Activated T-helper 1 cell treated with anti-CD3 and anti-CD28 coated beads, Interleukin-12 subunit alpha, Interleukin-12 subunit beta, Interleukin-2, Interleukin-4 antibody, amounts not matched to agents 30 ng/mL and 10 ng/mL and 1 ng/mL, durations not matched to agents 14 hours and 24 hours and 36 hours (primary cell): ENCODE results near the gene LY6G6D. TPM values are rescaled to one million over a fixed set of nuclear protein-coding genes. Genes with fewer than 3 reads are reported as not detected.
A peak's percentile ranks its signal among the peaks of the same experiment; 100 is the strongest.

Source experiments
- DNase-seq: peaks from one replicate; pipeline ENCODE4 v3.0.0; 2021; ENCODE audit warnings: low spot score
- H3K27ac Mint-ChIP-seq: one replicate; pipeline ENCODE4 v1.8.0; 2021; ENCODE audit warnings: mild to moderate bottlenecking, mixed read lengths
- H3K27me3 Mint-ChIP-seq: one replicate; pipeline ENCODE4 v1.8.0; 2022; ENCODE audit warnings: mild to moderate bottlenecking, moderate library complexity, mixed read lengths; ENCODE audit not compliant: insufficient read depth
- H3K36me3 Mint-ChIP-seq: one replicate; pipeline ENCODE4 v1.8.0; 2021; ENCODE audit warnings: low read depth, mixed read lengths
- H3K4me1 Mint-ChIP-seq: one replicate; pipeline ENCODE4 v1.8.0; 2021; ENCODE audit warnings: low read depth, mixed read lengths
- H3K4me3 Mint-ChIP-seq: one replicate; pipeline ENCODE4 v1.8.0; 2021; ENCODE audit warnings: mild to moderate bottlenecking, moderate library complexity, mixed read lengths
- H3K9me3 Mint-ChIP-seq: one replicate; pipeline ENCODE4 v1.8.0; 2021; ENCODE audit warnings: mixed read lengths
- intact Hi-C: fragments of 100-400 bp; cut with micrococcal nuclease; formaldehyde crosslinking; loops from one replicate; pipeline ENCODE4 v1.15.1; 2024
- total RNA-seq: library from RNA; stranded (reverse); gene quantifications from 2 replicates; pipeline ENCODE4 v1.2.3, GENCODE V29; 2022

Gene LY6G6D
- total RNA-seq, 1 donor from 2014 or later = not detected

DNA sequence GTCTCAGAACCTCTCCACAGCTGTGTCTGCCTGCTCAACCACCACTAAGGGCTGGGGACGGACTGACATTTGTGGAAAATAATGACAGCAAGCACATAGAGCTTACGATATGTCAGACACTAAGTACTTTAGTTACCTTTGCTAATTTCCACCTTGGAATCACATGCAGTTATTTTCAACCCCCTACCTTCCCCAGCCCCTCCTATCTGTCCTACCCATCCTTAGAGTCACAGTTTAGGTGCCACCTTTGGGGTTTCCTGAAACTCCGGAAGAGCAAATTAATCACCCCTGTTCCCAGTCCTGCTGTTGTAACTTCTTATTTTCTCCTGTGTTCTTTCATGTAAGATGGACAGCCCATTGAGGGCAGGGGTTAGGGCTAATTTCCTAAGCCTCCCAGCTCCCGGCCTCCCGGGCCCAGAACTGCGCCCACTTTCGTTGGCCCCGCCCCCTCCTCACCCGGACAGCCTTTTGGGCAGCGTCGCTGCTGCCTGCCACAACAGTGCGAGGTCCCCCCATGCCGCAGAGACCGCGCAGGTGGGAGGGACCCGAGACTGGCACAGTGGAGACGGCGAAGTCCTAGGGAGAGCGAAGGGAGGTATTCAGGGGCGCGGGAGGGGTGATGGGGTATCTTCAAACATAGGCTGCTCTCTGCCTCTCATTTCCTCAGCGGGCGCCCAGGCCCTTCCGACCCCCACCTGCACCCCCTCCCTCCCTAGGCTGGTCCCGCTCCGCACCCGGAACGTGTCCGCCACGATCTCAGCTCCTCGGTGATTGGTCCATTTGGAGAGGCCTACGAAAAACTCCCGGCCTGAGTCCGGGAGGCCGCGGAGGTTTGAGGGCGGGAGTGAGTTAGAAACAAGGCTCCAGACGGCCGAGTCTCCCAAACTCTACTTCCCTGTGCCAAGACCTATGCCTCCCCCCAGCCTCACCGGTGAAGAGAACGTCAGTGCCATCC is 12.8 kb downstream of the LY6G6D start:
- intact Hi-C loops = loop anchor here (2.0 kb wide), 1 partner anchor 169 kb away; the partner anchor contains the start of gene EHMT2
- no peaks in the 10 kb centered on the region for H3K9me3 Mint-ChIP-seq
- peak overlapping the region; percentile 73 for H3K27ac Mint-ChIP-seq
- H3K4me1 Mint-ChIP-seq = peaks cover 40% of the 10 kb centered on the region
- DNase-seq = no peak
- peak overlapping the region; percentile 64 for H3K4me3 Mint-ChIP-seq
- H3K27me3 Mint-ChIP-seq = no peaks in the 10 kb centered on the region
- H3K36me3 Mint-ChIP-seq = peaks cover 14% of the 10 kb centered on the region

DNA sequence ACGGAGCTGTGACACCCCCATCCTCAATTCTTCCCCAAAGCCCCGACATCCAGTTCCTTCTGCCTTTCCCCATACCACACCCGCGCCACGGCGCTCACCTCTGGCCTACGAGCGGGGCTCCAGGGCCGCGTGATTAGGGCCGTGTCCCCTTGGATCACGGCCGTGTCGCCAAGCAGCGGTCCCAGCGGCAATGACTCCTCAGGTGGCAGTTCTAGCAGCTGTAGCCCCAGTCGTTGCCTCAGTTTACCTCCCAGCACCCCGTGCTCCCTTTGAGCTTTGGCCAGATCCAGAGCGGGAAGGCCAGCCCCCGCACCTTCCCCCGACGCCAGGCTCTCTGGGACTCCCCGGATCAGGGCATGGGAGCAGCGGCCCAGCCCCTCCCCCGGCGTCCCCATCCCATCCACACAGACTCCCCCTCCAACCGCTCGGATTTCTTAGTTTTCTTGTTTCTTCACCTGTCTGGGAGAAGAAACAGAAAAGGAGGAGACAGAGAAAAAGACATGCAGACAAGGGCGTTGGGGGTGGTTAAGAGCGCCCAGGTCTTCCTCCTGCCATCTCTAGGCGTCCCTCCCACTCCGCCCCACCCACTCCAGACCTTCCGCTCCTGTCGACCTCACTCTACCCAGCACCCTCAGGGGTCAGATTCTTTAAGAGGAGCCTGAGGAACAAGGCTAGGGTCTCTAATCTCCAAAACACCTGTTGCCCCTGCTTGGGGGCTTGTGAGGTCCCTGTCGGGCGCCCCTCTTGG is 13.8 kb downstream of the LY6G6D start, which contains the start of gene DDAH2:
TSS of gene DDAH2 (minus strand) at position 533 of the 748 bp plus-strand sequence. CDS start at position 395, 138 bp downstream.
- H3K9me3 Mint-ChIP-seq = no peaks in the 10 kb centered on the region
- peaks cover 23% of the 10 kb centered on the region for H3K36me3 Mint-ChIP-seq
- H3K27ac Mint-ChIP-seq = peak within 1 kb of the TSS; percentile 74
- H3K4me1 Mint-ChIP-seq = peaks cover 48% of the 10 kb centered on the region
- H3K27me3 Mint-ChIP-seq = no peaks in the 10 kb centered on the region
- H3K4me3 Mint-ChIP-seq = peak within 1 kb of the TSS; percentile 95
- DNase-seq = no peak
- intact Hi-C loops = loop anchor here (1.0 to 2.0 kb wide), 6 partner anchors 9 to 168 kb away; partner anchors contain the start of genes ABHD16A and EHMT2

DNA sequence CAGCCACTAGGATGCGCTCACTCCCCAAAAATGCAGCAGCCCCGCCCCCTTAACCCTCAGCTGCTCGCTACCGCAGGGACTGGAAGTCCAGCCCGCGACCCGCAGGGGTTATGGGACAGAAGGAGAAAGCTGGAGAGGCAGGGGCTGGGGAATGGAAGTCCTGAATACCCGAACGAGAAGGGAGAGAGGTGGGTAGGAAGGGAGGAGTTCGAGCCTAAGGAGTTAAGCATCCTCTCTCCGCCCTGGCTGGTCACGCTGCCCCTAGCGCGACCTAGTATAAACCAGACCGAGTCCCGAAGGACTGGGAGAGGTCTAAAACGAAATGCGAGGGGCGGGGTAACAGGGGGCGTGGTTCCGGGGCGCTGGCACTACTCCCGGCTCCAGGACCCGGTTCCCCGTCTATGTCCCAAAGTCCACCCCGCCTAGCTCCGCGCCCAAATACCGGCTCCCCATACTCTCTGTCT is 14.4 kb downstream of the LY6G6D start:
- Mint-ChIP-seq H3K36me3 (peaks cover 29% of the 10 kb centered on the region), H3K9me3 (no peaks in the 10 kb centered on the region), H3K4me3 (peak overlapping the region; percentile 95), H3K4me1 (peaks cover 54% of the 10 kb centered on the region), H3K27me3 (no peaks in the 10 kb centered on the region), H3K27ac (peak overlapping the region; percentile 74)
- intact Hi-C loops = loop anchor here (1.0 to 2.0 kb wide), 6 partner anchors 9 to 167 kb away; partner anchors contain the start of genes ABHD16A and EHMT2
- DNase-seq = peak; percentile 68

DNA sequence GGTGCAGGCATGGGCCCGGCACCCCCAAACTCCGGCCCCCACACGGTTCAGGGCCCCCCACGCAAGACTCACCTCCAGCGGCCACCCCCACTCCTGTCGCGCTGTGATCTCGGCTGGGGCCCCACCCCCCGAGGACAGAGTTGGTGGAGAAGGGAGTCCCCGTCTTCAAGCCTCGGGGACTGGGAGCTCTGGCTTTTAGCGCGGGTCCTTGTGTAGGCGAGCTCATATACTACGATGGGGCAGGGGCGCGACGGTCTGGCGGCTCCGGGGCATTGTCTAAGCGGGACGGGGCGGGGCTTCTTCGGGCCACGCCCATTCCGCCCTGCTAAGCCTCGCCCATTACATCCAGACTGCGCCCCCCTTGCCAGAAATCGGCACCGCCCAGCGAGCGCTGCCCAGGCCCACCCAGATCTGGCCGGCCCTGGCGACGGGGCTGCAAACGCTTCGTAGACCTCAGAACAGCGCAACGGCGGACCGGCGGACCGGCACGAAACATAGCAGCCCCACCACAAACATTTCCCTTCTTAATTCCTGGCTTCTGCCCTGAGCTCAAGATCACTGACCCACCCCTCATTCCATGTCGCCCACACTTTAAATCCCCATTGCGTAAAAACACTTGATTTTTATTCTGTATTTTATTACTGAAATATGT is 15.0 kb downstream of the LY6G6D start:
- peaks cover 33% of the 10 kb centered on the region for H3K36me3 Mint-ChIP-seq
- H3K4me1 Mint-ChIP-seq = peaks cover 59% of the 10 kb centered on the region

DNA sequence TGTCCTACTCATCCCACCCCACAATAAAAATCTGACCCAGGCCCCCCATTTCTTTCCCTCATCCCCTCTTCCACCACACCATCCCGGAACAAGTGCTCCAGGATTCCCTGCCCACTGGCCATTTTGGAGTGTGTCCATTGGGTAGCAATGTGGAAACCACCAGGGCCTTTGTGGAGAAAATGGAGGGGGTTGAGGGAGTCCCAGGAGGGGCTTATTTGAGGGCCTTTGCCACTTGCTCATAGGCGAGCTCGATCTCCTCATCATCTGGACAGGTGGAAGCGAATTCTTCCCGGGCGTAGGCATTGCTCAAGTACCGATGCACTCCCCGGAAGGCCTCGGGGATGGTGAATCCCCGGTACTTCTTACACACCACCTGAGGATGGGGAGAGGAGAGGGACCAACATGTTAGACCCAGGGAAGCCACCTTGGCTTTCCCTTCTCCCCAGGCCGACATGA is 15.5 kb downstream of the LY6G6D start:
- Mint-ChIP-seq H3K36me3 (peaks cover 37% of the 10 kb centered on the region), H3K27ac (peak overlapping the region; percentile 45), H3K9me3 (no peaks in the 10 kb centered on the region), H3K27me3 (no peaks in the 10 kb centered on the region), H3K4me1 (peaks cover 56% of the 10 kb centered on the region), H3K4me3 (peak overlapping the region; percentile 95)
- DNase-seq = no peak
- intact Hi-C loops = no loop called here

More for the DNA sequence above, 15.0 kb downstream of the LY6G6D start:
- Mint-ChIP-seq H3K9me3 (no peaks in the 10 kb centered on the region), H3K27ac (peak overlapping the region; percentile 45), H3K4me3 (peak overlapping the region; percentile 95), H3K27me3 (no peaks in the 10 kb centered on the region)
- intact Hi-C loops = loop anchor here (1.0 to 2.0 kb wide), 6 partner anchors 8 to 167 kb away; partner anchors contain the start of genes ABHD16A and EHMT2
- DNase-seq = peak; percentile 57

DNA sequence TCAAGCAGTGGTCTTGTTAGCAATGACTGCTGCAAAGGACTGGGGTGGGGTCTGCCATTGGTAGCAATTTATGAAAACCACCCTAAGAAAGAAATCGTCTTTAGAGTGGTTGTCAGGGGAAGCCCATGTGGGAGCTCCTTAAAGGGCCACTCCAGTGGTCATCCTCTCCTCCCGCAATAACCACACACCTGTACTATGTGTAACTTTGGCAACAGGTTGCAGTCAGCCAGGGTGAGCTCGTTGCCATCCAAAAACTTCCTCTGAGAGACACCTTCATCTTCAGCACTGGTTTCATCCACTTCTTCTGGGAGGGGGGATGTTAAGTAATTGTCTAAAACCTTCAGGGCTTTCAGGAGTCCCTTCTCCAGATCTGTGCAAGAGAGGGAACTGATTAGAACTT is 16.9 kb downstream of the LY6G6D start:
- no peak overlapping the region for H3K4me3 Mint-ChIP-seq
- H3K27ac Mint-ChIP-seq = no peak overlapping the region
- peaks cover 40% of the 10 kb centered on the region for H3K36me3 Mint-ChIP-seq
- peaks cover 3% of the 10 kb centered on the region for H3K27me3 Mint-ChIP-seq
- peaks cover 49% of the 10 kb centered on the region for H3K4me1 Mint-ChIP-seq
- no peak for DNase-seq
- intact Hi-C loops = no loop called here
- no peaks in the 10 kb centered on the region for H3K9me3 Mint-ChIP-seq

DNA sequence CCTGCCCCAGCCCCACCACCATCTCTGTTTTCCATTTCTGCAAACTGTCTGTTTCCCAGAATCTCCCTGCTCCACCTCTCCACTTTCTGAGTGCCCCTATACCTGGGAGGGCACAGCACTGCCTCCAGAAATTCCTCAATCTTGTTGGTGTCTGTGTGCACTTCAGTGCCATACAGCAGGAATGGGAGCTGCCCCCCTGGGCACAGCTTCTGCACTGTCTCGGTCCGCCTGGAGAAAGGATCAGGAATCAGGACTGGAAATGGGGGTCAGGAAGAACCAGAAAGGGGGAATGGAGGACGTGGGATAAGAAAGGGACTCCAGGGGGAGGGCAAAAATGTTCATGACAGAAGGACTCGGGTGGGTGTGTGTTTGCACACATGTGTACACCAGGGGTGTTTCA is 18.6 kb downstream of the LY6G6D start:
- Mint-ChIP-seq H3K27me3 (peaks cover 3% of the 10 kb centered on the region), H3K4me3 (peak overlapping the region; percentile 98), H3K4me1 (peaks cover 57% of the 10 kb centered on the region), H3K36me3 (peaks cover 40% of the 10 kb centered on the region), H3K9me3 (no peaks in the 10 kb centered on the region), H3K27ac (peak overlapping the region; percentile 73)
- intact Hi-C loops = no loop called here
- no peak for DNase-seq

DNA sequence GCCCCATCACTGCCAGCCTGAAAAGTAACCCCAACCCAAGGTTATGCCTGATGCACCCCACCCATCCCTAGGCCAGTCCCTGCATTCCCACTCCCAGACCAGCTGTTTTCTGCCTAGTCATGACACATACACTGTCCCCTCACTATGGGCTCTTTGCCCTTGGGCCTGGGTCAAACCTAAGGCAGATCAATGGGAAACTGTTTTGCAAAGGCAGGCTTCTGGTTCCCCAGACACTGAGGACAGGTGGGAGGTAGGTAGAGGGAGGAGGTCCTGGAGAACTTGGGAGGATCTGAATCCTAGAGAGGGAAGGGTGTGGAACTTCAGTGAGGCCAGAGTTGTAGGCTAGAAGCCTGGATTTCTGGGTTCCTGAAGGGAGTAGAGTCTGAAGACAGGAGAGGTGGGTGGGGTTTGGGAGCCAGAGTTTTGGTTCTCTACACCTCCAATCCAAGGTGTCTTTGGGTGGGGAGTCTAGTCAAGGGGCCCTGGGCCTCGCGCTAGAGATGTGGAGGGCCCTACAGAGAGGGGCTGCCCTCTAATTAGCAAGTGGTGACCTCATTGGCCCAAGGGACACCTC is 19.2 kb downstream of the LY6G6D start:
- intact Hi-C loops = no loop called here
- DNase-seq = no peak
- Mint-ChIP-seq H3K4me1 (peaks cover 59% of the 10 kb centered on the region), H3K27me3 (peaks cover 3% of the 10 kb centered on the region), H3K36me3 (peaks cover 40% of the 10 kb centered on the region), H3K4me3 (peak overlapping the region; percentile 98), H3K27ac (peak overlapping the region; percentile 99), H3K9me3 (no peaks in the 10 kb centered on the region)

DNA sequence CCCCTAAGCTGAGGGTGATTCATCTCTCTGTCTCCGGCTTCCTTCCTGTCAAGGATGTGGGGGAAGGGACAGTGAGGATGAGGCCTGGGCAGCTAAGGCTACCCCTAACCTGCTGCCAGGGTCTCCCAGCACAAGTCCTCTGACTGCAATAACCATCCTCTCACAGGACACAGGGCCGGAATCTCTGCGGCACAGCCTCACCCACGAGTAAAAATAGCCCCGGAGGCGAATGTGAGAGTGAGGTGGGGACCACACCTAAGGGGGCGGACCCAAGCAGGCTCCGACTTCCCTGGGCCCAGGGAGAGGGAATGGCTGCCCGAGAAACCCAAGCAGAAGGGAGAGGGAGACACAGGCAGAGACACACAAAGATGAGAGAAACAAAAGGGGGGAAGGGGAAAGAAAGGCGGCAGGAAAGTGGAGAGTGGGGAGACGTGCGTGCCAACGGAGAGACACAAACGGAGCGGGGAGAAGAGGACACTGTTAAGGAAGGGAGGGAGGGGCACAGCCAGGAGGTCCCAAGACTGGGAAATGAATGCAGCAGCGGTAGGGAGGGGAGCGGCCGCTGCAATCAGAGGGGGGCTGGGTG is 19.8 kb downstream of the LY6G6D start:
- intact Hi-C loops = loop anchor here (5.0 kb wide), 1 partner anchor 163 kb away; the partner anchor contains the start of gene LTA
- no peaks in the 10 kb centered on the region for H3K9me3 Mint-ChIP-seq
- H3K27ac Mint-ChIP-seq = peak overlapping the region; percentile 99
- H3K4me1 Mint-ChIP-seq = peaks cover 59% of the 10 kb centered on the region
- H3K27me3 Mint-ChIP-seq = peaks cover 3% of the 10 kb centered on the region
- H3K36me3 Mint-ChIP-seq = peaks cover 41% of the 10 kb centered on the region
- H3K4me3 Mint-ChIP-seq = peak overlapping the region; percentile 98
- DNase-seq = peak; percentile 56

DNA sequence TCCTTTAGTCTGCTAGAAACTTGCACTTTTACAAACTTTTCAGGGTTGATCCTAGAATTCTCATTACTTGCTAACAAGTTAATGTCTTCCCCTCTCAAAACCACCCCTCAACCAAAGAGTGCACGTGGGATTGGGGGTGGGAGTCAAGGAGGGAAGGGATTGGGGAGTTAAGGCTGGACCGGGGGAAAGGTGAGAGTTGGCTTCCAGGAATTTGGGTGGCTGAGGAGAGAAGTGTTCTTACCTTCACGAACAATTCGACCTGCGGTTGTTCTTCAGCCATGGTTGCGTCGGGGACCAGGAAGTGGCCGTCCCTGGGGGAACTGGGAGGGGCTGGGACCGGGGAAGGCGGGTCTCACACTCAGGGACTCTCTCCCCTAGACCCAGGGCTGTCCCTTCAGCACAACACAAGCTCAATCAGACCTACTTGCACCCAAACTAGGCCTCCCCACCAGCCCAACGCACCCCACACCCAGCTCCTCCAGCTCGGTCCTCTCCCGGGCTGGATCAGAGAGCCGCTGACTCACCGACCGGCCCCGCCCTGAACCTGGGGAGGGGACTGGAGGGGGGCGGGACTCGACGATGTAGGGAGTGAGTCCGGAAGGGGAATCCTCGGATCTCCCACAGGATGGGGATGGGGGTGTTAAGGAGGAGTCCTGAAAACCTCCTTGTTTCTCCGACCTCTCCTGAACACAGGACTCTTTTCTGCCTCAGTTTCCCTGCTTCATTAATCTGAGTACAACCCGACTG is 21.0 kb downstream of the LY6G6D start, which contains the start of gene CLIC1:
TSS of gene CLIC1 (minus strand) at position 510 of the 747 bp plus-strand sequence. CDS start at position 280, 230 bp downstream.
- H3K27ac Mint-ChIP-seq = peak within 1 kb of the TSS; percentile 99
- intact Hi-C loops = loop anchor here (1.0 to 5.0 kb wide), 3 partner anchors 33 to 164 kb away; partner anchors contain the start of genes ABHD16A, LSM2 and LTA
- no peaks in the 10 kb centered on the region for H3K9me3 Mint-ChIP-seq
- DNase-seq = peak; percentile 80
- H3K27me3 Mint-ChIP-seq = peaks cover 3% of the 10 kb centered on the region
- peaks cover 35% of the 10 kb centered on the region for H3K36me3 Mint-ChIP-seq
- peaks cover 59% of the 10 kb centered on the region for H3K4me1 Mint-ChIP-seq
- peak within 1 kb of the TSS; percentile 98 for H3K4me3 Mint-ChIP-seq
